KOPT-K1 (cell line): ENCODE measurements around the gene ZNF592.

ENCODE experiments used
- H3K27ac ChIP-seq: fragments of 200-600 bp; sonication (generic); 2 replicates; pipeline ENCODE4 v1.5.1; 2016; ENCODE audit warnings: antibody characterized with exemption, mild to moderate bottlenecking, low read depth, low read length; ENCODE audit not compliant: poor library complexity, severe bottlenecking
- H3K36me3 ChIP-seq: fragments of 200-600 bp; sonication (generic); 2 replicates; pipeline ENCODE4 v1.5.1; 2017; ENCODE audit warnings: antibody characterized with exemption, mild to moderate bottlenecking, low read length, moderate library complexity; ENCODE audit not compliant: insufficient read depth
- H3K9me3 ChIP-seq: fragments of 200-600 bp; sonication (generic); 2 replicates; pipeline ENCODE4 v1.5.1; 2017; ENCODE audit warnings: antibody characterized with exemption, low read length, mild to moderate bottlenecking; ENCODE audit not compliant: insufficient read depth, poor library complexity, severe bottlenecking

The ZNF592 gene

DNA sequence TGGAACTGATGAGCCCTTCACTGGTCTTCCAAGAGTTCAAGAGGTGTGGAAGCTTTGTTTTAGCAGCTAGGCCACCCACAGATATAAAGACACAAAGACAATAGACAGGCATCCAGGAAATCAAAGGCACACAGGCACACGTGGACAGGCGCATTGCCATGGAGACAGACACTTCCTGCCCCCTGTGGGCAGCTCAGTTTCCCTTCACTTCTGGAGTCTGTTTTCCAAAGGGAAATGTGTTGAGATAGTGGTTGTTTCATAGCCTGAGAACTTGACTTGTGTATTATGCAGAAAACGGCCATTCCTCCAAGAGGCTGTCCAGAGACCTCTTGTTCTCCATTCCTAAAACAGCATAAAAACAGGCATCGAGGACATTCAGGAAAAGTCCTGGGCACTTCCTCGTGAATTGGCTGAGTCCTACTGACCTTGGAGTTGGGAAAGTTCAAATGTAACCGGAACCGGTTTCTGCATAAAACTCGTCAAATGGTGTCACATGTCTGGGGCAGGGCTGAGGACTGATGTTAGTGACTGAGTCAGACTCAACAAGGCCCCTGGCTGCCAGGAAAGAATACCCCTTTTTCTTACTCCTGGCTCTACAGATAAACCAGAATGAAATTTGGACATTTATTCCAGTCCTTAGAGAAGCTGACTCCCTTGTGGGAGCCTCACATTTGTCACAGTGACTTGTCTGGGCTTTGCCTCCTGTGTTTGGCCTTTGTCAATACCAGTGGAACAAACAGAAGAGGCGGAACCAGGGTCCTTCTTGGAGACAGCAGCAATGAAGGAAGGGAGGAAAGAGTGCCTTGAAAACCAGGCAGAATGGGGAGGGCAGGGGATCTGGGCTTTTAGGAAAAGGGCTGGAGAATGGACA lies 70.1 kb downstream of the ZNF592 start:
- Histone ChIP-seq H3K27ac (peak overlapping the region; percentile 21), H3K36me3 (no peaks in the 10 kb centered on the region), H3K9me3 (no peaks in the 10 kb centered on the region)

DNA sequence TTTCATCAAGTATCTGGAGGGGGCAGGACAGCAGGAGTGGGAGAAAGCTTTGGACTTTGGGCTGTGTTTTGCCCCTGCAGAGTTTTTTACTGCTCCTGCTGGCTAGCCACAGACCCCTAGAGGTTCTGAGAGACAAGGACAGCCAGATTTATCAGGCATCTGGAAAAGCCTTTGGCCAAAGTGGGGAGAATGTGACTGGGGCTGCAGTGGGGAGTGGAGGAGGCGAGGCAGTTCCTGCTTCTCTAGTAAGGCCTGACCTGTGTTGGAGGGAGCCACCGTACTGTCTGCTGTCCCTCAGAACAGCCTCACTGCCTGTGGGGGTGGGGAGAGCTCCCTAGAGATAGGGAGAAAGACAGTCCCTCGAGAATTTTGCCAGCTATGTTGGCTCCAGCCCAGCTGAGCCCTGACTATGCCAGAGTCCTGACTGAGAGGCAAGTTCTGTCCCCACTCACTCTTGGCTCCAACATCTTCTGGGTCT lies 70.9 kb downstream of the ZNF592 start:
- Histone ChIP-seq H3K9me3 (no peaks in the 10 kb centered on the region), H3K27ac (no peak overlapping the region), H3K36me3 (no peaks in the 10 kb centered on the region)

DNA sequence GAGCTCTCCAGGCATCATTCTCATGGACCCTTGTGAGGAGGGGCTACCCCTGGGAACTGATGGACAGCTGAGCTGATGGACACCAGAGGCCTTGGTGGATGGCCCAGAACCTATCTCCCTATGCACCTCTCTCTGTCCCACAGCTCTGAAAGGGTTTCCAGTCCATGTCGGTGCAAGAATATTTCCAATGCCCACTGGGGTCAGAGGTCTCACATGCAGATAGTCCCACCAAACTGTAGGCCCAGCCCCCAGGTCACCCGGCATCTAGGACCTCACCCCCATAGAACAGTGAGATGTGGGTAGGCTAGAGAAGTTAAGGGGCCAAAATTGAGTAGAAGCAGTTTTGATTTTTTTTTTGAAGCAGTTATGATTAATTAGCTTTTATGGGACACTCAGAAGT lies 71.4 kb downstream of the ZNF592 start:
- Histone ChIP-seq H3K9me3 (no peaks in the 10 kb centered on the region), H3K27ac (no peak overlapping the region), H3K36me3 (no peaks in the 10 kb centered on the region)

DNA sequence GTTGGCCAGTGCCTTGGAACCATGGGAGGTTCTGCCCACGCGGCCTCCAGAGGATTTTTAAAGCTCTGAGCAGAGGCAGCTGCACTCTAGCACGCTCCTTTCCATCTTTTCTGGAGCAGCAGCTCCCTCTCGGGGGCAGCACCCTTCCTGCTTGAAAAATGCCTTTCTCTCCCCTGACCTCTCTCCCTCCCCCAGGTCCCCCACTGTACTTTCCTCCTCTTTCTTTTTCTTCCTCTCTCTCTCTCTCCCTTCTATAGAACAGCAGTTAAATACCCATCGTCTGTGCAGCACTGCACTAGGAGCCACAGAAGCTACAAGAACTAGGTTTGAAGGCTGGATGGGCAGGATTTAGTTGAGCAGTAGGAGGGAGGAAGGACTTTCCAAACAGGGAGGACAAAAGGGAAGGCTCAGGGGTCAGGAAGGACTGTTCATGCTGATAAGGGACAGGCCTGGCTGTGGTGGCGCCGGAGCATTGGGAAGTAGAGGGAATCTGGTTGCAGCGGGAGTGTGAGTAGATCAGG lies 73.2 kb downstream of the ZNF592 start:
- Histone ChIP-seq H3K36me3 (no peaks in the 10 kb centered on the region), H3K27ac (no peak overlapping the region), H3K9me3 (no peaks in the 10 kb centered on the region)

DNA sequence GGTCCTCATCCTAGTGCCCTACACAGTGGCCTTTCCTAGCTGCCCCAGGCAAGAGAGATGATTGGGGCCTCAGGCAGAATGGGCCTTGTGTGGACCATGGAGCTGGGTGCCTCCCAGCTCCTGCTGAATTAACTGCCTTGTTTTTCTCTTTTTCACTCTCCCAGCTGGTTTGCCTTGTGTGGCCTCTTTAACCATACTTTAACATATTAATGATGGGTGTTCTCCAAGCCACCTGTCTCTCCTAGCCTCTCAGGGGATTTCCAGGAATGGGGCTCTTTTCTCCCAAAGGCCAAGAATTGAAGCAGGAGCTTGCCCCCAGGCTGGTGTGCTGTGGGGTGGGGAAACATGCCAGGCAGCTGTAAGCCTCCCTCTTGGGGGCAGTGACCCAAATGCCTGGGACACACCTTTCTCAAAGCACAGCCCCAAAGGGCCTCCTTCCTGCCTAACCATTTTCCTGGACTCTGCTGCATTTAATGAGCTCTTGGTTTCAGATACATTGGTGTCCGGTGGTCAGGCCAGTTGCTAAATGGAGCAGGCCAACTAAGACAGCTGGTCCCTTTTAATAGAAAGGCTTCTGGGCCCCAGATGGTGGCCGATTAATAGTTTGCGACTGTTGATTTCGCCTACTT lies 74.4 kb downstream of the ZNF592 start:
- Histone ChIP-seq H3K27ac (no peak overlapping the region), H3K9me3 (no peaks in the 10 kb centered on the region), H3K36me3 (no peaks in the 10 kb centered on the region)

DNA sequence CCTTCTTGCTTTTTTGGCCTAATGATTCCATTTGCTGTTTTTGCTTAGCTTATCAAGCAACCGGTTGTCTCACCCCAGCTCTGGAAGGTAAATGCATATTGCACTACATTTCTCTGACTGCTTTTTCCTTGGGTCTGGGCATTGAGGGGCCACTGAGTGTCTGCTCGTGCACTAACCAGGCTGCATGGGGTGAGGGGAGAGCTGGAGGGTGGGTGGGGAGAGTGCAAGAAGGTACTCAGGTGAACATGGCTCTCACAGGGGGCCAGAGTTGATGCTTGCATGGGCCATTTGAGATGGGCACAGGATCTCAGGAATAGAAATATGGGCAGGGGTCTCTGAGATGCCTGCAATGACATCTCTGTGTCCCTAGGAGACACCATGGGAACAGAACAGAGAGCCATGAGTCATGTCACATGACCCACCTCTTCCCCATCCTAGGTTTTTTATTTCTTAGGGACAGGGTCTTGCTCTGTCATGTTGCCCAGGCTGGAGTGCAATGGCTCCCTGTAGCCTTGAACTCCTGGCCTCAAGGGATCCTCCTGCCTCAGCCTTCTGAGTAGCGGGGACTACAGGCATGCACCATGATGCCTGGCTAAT lies 75.0 kb downstream of the ZNF592 start:
- H3K27ac ChIP-seq: no peak overlapping the region
- no peaks in the 10 kb centered on the region for H3K36me3 ChIP-seq
- no peaks in the 10 kb centered on the region for H3K9me3 ChIP-seq

DNA sequence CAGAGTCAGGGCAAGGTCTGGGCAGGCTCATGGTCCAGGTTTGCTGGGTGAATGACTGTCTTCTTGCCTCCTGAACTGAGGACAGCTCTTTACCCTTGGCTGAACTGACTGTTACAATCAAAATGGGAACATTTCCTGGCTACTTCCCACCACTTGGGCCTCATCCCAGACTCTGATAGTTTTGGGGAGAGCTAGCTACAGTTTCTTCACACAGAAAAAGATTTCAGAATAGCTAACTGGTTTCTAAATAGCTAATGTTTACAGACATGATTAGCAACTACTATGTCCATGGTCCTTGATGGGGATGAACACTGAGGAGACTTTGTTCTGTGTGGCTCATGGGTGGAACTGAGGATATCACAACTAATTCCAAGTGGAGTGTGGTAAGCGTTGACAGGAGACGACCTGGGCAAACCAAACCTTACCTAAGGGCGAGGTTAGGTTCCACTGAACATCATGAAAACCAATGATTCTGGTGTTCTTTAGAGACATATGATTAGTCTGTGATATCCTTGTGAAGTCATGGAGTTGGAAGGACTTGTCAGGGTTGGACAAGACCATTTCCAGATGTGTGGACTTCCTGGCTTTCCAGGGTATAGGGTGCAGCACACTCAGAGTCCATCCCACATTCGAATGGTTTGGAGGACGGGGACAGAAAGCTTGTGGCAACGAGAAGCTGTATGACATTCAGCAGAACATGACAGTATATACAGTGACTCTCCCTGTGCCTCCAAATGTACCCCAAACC lies 76.0 kb downstream of the ZNF592 start:
- Histone ChIP-seq H3K36me3 (no peaks in the 10 kb centered on the region), H3K9me3 (no peaks in the 10 kb centered on the region), H3K27ac (no peak overlapping the region)

DNA sequence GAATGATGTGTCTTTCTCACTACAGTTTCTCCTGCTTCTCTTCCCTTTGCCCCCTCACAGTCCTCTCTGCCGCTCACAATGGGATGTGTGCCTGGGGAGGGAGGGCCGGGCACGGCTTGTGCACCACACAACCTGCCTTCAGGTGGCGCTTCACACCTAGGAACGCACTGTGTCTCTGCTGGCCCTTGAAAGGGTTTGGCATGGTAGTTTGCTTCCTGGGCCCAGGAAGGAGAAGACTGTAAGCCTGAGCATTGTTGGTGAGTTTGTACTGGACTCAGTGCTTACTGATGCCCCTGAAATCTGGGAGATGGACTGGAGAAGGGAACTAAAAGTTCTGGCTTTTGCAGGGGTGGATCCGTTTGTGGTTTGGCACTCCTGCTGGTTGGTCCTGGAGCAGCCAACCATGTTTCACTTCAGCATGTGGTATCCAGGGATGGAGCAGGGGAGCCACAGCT lies 78.0 kb downstream of the ZNF592 start:
- H3K9me3 ChIP-seq: no peaks in the 10 kb centered on the region
- H3K27ac ChIP-seq: no peak overlapping the region
- H3K36me3 ChIP-seq: no peaks in the 10 kb centered on the region

DNA sequence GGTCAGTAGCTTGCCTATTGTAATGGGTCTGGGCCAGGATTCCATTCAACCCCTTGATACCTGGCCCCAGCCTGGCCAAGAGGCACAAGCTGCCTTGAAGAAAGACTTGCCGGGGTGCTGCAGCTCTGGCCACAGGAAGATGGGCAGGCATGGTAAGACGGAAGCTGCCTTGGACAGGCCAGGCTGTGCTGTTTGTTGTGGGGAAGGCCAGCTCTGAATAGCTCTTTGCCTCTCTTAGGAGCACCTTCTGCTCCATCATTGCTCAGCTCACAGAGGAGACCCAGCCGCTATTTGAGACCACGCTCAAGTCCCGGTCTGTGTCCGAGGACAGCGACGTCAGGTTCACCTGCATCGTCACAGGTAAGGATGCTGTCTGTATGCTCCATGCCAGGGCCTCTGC lies 78.9 kb downstream of the ZNF592 start:
- H3K27ac ChIP-seq: no peak overlapping the region
- no peaks in the 10 kb centered on the region for H3K36me3 ChIP-seq
- no peaks in the 10 kb centered on the region for H3K9me3 ChIP-seq

DNA sequence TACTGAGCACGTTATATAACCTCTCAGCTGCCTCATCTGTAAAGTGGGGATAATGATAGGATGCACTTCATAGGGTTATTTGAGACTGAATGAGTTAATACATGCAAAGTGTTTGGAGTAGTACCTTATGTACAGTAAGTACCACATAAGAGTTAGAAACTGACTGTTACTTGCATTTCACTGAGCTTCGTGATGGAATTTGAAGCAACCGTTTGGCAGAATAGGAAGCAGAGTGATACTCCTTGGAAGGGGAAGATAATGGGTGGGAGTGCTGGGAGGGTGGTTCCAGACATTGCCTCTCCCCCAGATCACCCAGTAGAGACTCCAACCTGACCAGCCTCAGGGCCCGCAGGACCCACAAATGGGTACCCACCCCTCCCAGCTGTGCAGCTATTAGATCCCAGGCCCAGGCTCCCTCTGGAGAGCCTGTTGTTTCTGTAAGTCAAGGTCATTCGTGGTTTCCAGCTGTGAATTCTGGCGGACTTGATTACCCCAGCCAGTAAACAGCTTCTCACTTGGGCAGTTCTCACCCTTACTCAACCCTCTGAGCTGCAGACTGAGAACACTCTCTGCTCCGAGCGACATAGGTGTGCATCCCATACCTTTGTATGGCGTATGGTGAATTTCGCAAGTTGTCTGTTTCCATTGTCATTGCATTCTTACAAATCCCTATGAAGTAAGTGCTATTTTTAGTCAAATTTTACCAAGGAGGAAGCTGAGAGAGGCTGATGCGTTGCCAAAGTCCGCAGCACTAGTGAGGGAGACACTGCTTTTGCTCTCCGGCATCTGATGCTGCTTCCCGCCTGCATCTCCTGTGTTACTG lies 79.9 kb downstream of the ZNF592 start:
- no peak overlapping the region for H3K27ac ChIP-seq
- H3K36me3 ChIP-seq: no peaks in the 10 kb centered on the region
- H3K9me3 ChIP-seq: no peaks in the 10 kb centered on the region

DNA sequence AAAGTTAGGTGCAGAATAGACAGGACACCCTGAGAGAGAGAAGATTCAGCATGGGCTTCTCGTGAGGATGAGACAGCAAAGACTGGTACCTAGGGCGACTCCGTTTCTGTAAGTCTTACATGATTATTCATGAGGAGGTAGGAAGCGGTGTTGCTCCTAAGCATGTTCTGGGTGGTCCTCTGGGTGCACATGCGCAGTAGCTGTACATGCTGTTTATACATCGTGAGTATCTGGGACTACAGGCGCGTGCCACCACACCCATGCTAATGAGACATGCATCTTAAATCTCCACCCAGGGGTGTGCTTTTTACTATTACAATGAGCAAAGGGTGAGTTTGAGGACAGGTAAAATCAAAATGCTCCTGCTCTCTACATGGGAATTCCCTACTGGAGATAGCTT lies 81.0 kb downstream of the ZNF592 start:
- no peaks in the 10 kb centered on the region for H3K9me3 ChIP-seq
- H3K36me3 ChIP-seq: no peaks in the 10 kb centered on the region

DNA sequence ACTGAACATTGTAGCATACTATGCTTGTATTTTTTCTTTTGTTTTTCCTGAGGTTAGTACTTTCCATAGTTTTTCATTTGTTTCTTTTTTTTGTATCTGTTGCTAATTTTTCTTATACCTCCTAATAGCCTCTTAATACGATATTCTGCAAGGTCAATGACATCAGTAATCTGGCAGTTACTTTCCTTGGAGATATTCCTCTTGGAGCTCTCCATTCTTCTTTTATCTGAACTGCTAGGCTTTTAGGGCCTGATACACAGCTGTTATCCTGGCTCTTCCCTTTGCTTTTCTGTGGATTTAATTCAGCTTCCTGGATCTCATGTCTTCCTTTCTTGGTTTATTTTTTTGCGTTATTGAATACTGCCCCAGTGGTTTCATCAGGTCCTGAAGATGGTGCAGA lies 81.6 kb downstream of the ZNF592 start:
- no peaks in the 10 kb centered on the region for H3K36me3 ChIP-seq
- H3K9me3 ChIP-seq: no peaks in the 10 kb centered on the region
- no peak overlapping the region for H3K27ac ChIP-seq

More for the DNA sequence above, 81.0 kb downstream of the ZNF592 start:
- no peak overlapping the region for H3K27ac ChIP-seq

DNA sequence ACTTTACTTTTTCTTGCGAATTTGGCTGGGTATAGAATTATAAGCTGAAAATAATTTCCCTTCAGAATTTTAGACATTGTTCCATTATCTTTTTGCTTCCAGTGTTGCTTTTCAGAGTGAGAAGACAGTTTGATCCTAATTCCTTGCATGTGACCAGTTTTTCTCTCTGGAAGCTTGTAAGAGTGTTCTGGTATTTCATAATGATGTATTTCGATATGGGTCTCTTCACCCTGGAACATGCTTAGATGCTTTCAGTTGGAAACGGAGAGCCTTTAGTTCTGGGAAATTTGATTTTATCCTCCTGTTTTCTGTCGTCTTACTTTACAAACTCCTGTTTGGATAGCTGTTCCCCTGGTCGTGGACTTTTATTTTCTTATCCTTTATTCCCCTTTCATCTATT lies 82.6 kb downstream of the ZNF592 start:
- Histone ChIP-seq H3K36me3 (no peaks in the 10 kb centered on the region), H3K27ac (no peak overlapping the region), H3K9me3 (no peaks in the 10 kb centered on the region)

DNA sequence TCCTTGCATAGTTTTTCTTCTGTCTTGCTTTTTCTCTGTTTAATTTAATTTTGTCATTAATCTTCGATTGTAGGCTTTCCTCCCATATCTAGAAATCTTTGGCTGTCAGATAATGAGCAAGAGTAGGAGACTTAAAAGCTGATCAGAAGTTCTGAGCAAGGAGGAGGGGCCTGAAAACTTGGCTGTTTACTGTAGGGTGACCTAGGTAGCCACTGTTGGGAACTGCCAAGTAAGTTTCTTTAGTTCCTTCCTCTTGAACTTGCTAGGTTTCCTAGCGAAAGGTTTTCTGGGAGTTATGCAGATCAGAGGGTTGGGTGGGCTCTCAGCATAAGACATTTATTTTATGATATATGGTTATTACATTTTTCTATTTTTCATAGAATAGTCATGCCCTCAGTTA lies 83.2 kb downstream of the ZNF592 start:
- H3K27ac ChIP-seq: no peak overlapping the region
- H3K36me3 ChIP-seq: no peaks in the 10 kb centered on the region
- no peaks in the 10 kb centered on the region for H3K9me3 ChIP-seq
